Tibial nerve (tissue), 4 donors: Measurements from ENCODE around the gene MRPL4. TPM values are rescaled to one million over a fixed set of nuclear protein-coding genes. Genes with fewer than 3 reads are reported as not detected.

ENCODE experiments used
- DNase-seq, 2 donors: peaks; one replicate each; pipeline ENCODE4 v3.0.0-alpha.2; 2019; ENCODE audit warnings: low spot score in 2 of 2
- H3K27ac ChIP-seq, 4 donors: fragments of 200-600 bp; sonication (generic) in 3 of 4; one replicate each; pipeline ENCODE4 v1.5.1; 2017 to 2019; ENCODE audit warnings: mild to moderate bottlenecking in 1 of 4
- H3K27me3 ChIP-seq, 2 donors: fragments of 200-600 bp; sonication (generic) in 1 of 2; one replicate each; pipeline versions ENCODE4 v1.5.1 to v1.6.0; 2017 to 2019
- H3K36me3 ChIP-seq, 3 donors: fragments of 200-600 bp; sonication (generic); one replicate each; pipeline ENCODE4 v1.5.1; 2018 to 2019
- H3K4me1 ChIP-seq, 4 donors: fragments of 200-600 bp; sonication (generic) in 3 of 4; one replicate each; pipeline ENCODE4 v1.5.1; 2017 to 2019
- H3K4me3 ChIP-seq, 4 donors: fragments of 200-600 bp; sonication (generic) in 3 of 4; one replicate each; pipeline ENCODE4 v1.5.1; 2017 to 2019; ENCODE audit warnings: mild to moderate bottlenecking in 1 of 4, moderate library complexity in 1 of 4
- H3K9me3 ChIP-seq, 4 donors: fragments of 200-600 bp; sonication (generic) in 3 of 4; one replicate each; pipeline ENCODE4 v1.5.1; 2017 to 2019
- CTCF ChIP-seq, 5 experiments: fragments of 200-600 bp in 3 of 5; fragments of 450-650 bp in 2 of 5; sonication (generic) in 3 of 5; IDR thresholded peaks; one replicate each; pipeline ENCODE4 v1.5.1; 2016 to 2019; ENCODE audit warnings: antibody characterized with exemption in 5 of 5, mild to moderate bottlenecking in 3 of 5, moderate library complexity in 2 of 5
- EP300 ChIP-seq, 2 donors: sonication (generic); formaldehyde crosslinking; IDR thresholded peaks; one replicate each; pipeline ENCODE4 v1.6.1; 2017; ENCODE audit warnings: antibody characterized with exemption in 2 of 2, mild to moderate bottlenecking in 1 of 2
- POLR2A ChIP-seq, 2 donors: fragments of 450-650 bp; IDR thresholded peaks; one replicate each; pipeline ENCODE4 v1.6.1; 2017; ENCODE audit warnings: antibody characterized with exemption in 2 of 2, mild to moderate bottlenecking in 2 of 2, moderate library complexity in 2 of 2
- WGBS, 2 donors: methylation state at CpG; one replicate each; pipeline ENCODE4 v1.1.5; 2018; 5-methylcytosine and 5-hydroxymethylcytosine counted together
- total RNA-seq, 4 donors: library from RNA; depleted of rRNA; stranded (reverse); fragments of >200 nt; gene quantifications; one replicate each; pipeline ENCODE4 v1.1.0, GENCODE V29; 2016

MRPL4 gene
- total RNA-seq, 4 donors from 2014 or later: 37.9 to 83.1 (median 47.8) TPM

- DNase-seq: no peak
- H3K27ac ChIP-seq: no peak overlapping the region
- 93 to 95% methylated on average over 8 to 14 of the region's 18 CpGs for WGBS, 2 donors
- TF ChIP-seq CTCF (IDR thresholded peaks at IDR 0.05) (no peak), EP300 (IDR thresholded peaks at IDR 0.05) (no peak), POLR2A (IDR thresholded peaks at IDR 0.05) (no peak)
- H3K9me3 ChIP-seq: no peaks in the 10 kb centered on the region
- no peak overlapping the region for H3K4me3 ChIP-seq
- peaks cover 0 to 13% (median 0%) of the 10 kb centered on the region in 4 donors for H3K4me1 ChIP-seq
- no peaks in the 10 kb centered on the region for H3K27me3 ChIP-seq
- H3K36me3 ChIP-seq: peaks cover 2 to 64% (median 12%) of the 10 kb centered on the region in 3 donors
These were observed 6.2 kb downstream of the MRPL4 start for GRCh38 chr19:10258080-10258710.

GRCh38 chr19:10259162-10259905 is 7.3 kb downstream of the MRPL4 start:
- Histone ChIP-seq H3K9me3 (no peaks in the 10 kb centered on the region), H3K27ac (no peak overlapping the region), H3K27me3 (no peaks in the 10 kb centered on the region), H3K4me1 (peaks cover 0 to 4% (median 0%) of the 10 kb centered on the region in 4 donors), H3K4me3 (no peak overlapping the region), H3K36me3 (peaks cover 2 to 58% (median 12%) of the 10 kb centered on the region in 3 donors)
- DNase-seq: peak; percentile 81 to 95
- 51 to 56% methylated on average over 26 to 29 of the region's 32 CpGs for WGBS, 2 donors
- TF ChIP-seq EP300 (IDR thresholded peaks at IDR 0.05) (no peak), CTCF (IDR thresholded peaks at IDR 0.05) (peak; percentile 57 to 73 (median 70))

GRCh38 chr19:10260141-10260584 is 8.1 kb downstream of the MRPL4 start:
- no peak overlapping the region for H3K4me3 ChIP-seq
- TF ChIP-seq EP300 (IDR thresholded peaks at IDR 0.05) (no peak), CTCF (IDR thresholded peaks at IDR 0.05) (no peak), POLR2A (IDR thresholded peaks at IDR 0.05) (no peak)
- no peak for DNase-seq

GRCh38 chr19:10262771-10263170 is 10.8 kb downstream of the MRPL4 start:
- no peak overlapping the region for H3K4me3 ChIP-seq

More at GRCh38 chr19:10260141-10260584, 8.1 kb downstream of the MRPL4 start:
- H3K27ac ChIP-seq: no peak overlapping the region
- no peaks in the 10 kb centered on the region for H3K9me3 ChIP-seq
- H3K27me3 ChIP-seq: no peaks in the 10 kb centered on the region
- WGBS, 2 donors: 80 to 85% methylated on average over 8 of the region's 8 CpGs
- H3K36me3 ChIP-seq: peaks cover 2 to 49% (median 4%) of the 10 kb centered on the region in 3 donors
- peaks cover 0 to 3% (median 0%) of the 10 kb centered on the region in 4 donors for H3K4me1 ChIP-seq

More at GRCh38 chr19:10262771-10263170, 10.8 kb downstream of the MRPL4 start:
- H3K4me1 ChIP-seq: peaks cover 0 to 3% (median 0%) of the 10 kb centered on the region in 4 donors
- WGBS, 2 donors: 73 to 76% methylated on average over 7 of the region's 7 CpGs
- no peak overlapping the region for H3K27ac ChIP-seq
- H3K36me3 ChIP-seq: peaks cover 0 to 23% (median 0%) of the 10 kb centered on the region in 3 donors
- no peaks in the 10 kb centered on the region for H3K27me3 ChIP-seq
- no peak for DNase-seq
- H3K9me3 ChIP-seq: no peaks in the 10 kb centered on the region
- TF ChIP-seq POLR2A (IDR thresholded peaks at IDR 0.05) (no peak), EP300 (IDR thresholded peaks at IDR 0.05) (no peak), CTCF (IDR thresholded peaks at IDR 0.05) (no peak)
